Retina (tissue), 1 donor: ENCODE measurements around the gene FSD1.
A peak's percentile ranks its signal among the peaks of the same experiment; 100 is the strongest.
"Not testable (repeated sequence)": the region's sequence is repeated elsewhere in the genome, so short reads cannot be mapped to it uniquely, and the experiment has no call there.

ENCODE experiments used
- DNase-seq: peaks from one replicate; pipeline ENCODE4 v3.0.0-alpha.2; 2016

The FSD1 gene

DNA sequence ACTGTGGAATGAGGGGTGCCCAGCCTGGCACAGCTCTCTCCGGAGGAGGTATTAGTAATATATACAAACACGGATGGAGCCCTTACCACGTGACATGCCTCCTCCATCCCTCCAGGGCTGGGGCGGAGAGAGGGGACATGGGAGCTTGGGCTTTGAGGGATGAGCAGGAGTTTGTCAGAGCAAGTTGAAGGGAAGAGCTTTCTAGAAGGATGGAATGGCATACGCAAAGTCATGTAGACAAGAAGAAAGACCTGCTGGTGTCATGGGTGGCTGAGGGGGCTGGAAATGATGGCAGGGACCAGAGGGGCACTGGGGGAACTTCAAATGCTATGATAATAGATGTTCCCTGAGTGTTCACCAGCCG, 41.6 kb downstream of the FSD1 start:
- DNase-seq = no peak

DNA sequence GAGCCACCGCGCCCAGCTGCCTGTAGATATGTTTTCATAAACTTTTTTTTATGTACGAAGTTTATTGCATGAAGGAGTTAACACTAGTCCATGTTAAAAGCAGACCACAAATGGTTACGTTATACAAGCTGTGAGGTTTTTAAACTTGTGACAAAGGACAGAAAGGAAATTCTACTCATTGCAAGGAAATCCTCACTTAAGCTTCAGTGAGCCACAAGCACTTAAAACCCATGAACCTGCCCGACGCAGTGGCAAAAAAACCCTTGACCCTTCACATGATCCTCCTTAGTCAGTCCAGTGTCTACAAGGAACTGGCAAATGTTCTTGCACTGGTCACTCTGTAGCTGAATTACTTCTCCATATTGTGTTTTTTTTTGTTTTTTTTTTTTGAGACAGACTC, 43.1 kb downstream of the FSD1 start:
- DNase-seq = no peak

- not testable (repeated sequence) for DNase-seq
Measured at GRCh38 chr19:4349225-4349624, 44.8 kb downstream of the FSD1 start.

DNA sequence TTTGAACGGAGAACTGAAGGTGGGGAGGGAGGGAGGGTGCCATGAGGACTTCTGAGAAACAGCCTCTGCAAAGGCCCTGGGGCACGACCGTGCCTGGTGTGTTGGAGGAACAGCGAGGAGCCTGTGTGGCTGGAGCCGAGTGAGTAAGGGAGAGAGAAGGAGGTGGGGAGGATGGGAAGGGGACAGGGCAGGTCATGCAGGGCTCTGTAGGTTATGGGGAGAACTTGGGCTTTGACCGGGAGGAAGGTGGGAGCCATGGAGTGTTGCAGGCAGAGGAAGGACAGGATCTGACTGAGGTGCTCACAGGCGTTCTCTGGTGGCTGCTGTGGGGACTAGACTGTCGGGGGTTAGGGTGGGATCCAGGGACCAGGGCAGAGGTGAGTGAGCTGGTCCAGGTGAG, 45.7 kb downstream of the FSD1 start:
- no peak for DNase-seq

DNA sequence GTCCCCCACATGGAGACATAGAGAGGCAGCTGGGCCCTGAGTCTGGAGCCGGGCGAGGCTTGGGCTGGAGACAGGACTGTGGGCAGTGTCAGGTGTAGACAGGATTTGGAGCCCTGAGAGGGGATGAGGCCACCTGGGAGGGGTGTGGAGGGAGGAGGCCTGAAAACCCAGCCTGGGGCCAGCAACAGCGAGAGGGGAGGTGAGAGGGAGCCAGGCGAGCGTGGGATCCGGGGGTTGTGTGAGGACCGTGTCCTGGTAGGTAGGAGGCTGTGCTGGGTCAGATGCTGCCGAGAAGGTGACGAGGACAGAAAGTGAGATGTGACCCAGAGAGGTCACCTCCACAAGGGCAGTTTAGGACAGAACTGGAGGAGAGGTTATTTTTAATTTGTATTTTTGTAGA, 46.3 kb downstream of the FSD1 start:
- DNase-seq = no peak

- DNase-seq = peak; percentile 65
Measured at GRCh38 chr19:4352701-4353121, 48.3 kb downstream of the FSD1 start.

- no peak for DNase-seq
Measured at GRCh38 chr19:4354282-4354681, 49.9 kb downstream of the FSD1 start.

GRCh38 chr19:4354897-4355296, 50.5 kb downstream of the FSD1 start:
- no peak for DNase-seq

GRCh38 chr19:4357095-4357797, 52.8 kb downstream of the FSD1 start:
- DNase-seq = no peak

- no peak for DNase-seq
Measured at GRCh38 chr19:4357921-4358326, 53.5 kb downstream of the FSD1 start.

DNA sequence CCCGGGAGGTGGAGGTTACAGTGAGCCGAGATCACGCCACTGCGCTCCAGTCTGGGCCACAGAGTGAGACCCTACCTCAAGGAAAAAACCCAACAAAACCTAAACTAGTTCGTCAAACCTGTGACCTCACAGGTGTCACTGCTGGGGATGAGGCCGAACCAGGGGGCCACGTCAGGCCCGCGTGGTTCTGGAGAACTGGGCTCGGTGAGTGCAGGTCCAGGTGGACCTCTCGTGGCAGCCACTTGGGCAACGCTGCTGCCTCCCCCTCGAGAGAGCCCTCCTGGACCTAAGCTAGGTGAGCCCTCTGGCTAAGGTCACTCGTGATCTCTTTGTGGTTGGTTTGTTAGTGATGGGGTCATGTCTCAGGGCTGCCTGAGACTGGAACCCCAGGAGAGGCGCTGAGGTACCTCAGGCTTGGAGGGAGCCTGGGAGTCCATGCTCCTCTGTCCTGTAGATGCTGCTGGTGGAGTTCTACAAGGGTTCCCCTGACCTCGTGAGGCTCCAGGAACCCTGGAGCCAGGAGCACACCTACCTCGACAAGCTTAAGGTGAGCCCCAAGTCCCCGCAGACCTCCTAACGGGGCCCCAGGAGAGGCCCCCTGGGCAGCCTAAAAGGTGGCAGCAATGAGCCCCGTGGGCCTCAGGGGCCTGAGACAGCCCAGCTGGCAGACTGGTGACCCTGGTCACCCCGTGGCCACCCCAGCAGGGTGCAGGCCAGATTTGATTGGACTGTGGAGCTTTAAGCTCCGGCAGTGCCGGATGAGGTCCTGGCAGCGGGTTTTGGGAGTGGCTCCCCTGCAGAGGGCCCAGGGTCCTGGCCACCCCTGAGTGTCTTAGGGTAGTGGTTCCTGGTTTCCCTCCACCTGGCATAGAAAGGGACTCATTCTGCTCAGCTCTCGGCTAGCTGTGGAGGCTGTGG, 54.6 kb downstream of the FSD1 start:
- no peak for DNase-seq

DNA sequence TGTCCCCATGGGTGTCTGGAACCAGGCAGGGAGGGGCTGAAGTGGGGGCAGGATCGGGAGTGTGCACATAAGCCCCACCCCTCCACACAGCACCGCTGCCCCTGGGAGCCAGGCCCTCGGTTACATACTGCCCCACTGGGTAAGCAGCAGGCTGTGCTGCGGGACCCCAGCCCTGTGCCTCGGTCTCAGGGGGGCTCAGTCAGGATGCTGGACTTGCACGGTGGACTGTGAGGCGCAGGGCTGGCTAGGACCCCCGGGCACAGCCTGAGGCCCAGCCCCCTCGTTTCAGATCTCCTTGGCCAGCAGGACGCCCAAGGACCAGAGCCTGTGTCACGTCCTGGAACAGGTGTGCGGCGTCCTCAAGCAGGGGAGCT, 55.2 kb downstream of the FSD1 start:
- no peak for DNase-seq

DNA sequence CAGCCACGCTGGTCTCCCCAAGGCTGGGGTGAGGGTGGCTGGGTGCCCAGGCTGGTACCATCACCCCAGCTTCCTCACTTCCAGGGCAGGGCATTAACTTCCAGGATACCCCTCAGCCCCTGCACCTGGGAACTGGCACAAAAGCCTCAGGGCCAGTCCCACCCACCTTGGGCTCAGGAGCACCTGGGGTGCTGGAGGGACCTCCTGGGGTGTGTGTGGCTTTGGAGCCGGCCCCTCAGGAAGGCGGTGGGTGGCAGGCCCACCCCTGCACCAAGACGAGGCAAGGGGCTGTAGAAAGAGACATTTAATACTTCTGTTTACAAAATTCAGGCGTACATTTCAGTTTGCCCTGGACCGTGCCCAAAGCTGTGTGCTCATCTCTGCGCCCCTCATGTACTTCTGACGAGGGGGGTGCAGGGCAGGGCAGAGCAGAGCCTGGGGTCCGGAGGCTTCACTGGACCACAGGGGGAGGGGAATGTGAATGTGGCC, 55.7 kb downstream of the FSD1 start:
- no peak for DNase-seq

DNA sequence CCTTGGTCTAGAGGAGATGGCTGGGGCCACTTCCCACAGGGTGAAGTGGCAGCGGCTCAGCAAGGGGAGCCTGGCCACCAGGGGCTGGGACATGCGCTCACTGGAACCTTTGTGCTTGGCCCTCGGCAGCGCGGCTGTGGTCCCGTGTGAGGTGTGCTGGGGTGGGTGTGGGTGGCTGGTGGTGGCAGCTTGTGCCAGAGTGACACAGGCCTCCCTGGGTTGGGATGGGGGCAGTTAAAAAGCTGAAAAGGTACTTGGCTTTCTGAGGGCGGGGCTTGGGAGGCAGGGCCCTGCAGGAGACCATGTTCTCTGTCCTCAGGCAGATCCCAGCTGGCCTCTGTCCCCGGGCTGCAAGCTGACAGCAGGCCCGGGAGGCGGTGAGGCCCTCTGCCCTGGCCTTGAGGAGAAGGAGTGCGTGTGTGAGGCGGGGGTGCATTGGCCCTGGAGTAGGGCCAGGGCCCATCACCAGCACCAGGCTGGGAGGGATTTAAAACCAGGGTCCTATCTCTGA, 56.3 kb downstream of the FSD1 start:
- DNase-seq = no peak

DNA sequence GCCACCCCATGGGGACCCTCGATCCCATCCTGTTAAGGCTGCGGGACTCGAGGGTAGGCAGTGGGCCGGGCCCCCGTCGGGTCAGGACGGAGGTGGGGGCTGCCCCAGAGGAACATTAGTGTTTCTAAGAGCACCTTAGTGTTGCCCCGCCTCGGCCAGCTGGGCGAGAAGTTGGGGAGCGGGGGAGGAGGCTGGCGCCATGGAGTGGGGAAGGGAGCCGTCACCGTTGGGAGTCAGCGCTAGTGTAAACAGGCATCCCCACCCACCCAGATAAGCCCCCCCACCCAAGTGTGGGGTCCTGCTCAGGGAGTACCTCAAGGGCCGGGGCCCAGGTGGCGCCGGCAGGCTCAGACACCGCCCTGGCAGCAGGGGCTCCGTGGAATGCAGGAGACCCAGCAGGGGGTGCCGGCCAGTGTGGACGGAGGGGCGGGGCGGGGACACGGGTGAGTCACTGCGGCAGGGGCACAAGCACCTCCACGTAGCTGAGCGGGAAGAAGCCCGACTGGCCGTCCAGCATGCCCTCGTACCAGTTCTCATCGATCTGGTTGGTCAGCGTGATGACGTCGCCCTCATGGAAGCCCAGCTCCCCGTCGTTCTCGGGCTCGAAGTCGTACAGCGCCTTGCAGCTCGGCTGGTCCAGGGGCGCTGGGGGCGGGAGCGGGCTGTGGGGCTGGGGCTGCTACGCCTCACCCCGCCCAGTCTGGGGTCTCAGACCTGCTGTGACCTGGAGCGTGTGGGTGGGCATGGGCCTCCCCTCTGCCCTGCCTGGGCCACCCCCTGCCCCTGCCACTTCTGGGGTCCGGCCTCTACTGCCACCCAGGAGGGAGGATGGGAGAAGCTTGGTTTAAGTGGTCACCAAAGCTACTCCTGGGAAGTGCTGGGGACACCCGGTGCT, 57.0 kb downstream of the FSD1 start:
- DNase-seq = no peak

DNA sequence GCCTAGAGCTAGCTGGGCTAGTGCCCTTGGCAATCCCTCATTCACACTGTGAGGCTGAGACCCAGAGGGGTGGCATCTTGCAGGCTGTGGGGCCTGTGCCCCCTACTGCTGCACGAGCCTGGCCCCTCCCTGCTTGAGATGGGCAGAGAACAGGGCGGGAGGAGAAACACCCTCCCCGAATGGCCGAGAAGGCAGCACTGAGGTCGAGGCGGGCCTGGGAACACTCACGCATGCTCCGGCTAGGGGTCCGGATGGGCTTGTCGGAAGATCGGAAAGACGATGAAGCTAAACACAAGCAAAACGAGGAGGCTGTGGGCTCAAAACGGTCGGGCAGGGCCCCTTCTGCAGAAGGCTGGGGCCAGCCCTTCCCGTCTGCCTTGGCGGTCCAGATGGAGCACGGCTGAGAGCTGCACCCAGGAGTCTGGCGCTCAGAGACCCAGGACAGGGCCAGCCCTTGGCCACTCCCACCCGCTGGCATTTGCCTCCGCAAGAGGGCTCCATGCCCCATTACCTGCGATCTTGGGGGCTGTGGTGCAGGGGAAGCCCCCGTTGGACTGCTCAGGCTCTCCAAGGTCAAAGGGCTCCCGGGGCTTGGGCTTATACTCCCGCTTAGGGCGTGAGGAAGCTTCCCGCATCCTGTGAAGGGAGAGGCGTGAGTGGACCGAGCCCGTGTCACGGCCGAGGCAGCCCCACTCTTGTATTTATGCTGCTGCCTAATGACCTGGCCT, 57.9 kb downstream of the FSD1 start:
- DNase-seq = no peak

GRCh38 chr19:4362831-4363545, 58.6 kb downstream of the FSD1 start:
- DNase-seq = no peak

DNA sequence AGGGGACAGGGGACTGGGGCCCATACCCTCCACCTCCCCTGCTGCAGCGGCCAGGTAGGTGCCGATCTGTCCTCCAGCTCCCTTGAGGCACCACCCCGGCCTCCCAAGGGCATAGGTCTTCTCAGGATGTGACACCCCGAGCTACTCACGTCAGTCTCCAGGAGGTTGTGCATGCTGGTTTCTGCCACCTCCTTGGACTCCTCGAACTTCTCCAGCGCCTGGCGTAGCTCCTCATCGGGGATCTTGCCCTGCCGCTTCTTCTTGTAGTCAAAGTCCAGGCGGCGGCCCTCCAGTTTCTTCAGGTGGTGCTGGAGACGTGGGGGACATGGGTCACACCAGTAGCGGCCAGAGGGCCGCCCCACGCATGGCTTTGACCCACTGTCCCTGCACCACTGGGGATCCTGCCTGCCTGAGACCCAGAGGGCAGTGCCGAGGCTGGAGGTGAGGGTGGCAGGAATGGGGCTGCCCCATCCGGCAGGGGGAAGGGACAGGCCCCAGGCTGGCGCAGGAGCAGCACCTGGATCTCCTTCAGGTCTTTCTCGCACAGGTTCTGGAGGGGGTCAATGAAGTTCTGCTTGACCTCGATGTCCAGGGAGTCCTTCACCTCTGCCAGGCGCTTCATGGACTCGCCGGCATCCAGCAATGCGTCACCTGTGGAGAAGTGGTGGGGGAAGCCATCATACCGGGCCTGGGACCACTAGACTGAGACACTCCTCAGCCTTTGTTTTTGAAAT, 59.3 kb downstream of the FSD1 start:
- no peak for DNase-seq

- no peak for DNase-seq
Measured at GRCh38 chr19:4365341-4365740, 60.9 kb downstream of the FSD1 start.

DNA sequence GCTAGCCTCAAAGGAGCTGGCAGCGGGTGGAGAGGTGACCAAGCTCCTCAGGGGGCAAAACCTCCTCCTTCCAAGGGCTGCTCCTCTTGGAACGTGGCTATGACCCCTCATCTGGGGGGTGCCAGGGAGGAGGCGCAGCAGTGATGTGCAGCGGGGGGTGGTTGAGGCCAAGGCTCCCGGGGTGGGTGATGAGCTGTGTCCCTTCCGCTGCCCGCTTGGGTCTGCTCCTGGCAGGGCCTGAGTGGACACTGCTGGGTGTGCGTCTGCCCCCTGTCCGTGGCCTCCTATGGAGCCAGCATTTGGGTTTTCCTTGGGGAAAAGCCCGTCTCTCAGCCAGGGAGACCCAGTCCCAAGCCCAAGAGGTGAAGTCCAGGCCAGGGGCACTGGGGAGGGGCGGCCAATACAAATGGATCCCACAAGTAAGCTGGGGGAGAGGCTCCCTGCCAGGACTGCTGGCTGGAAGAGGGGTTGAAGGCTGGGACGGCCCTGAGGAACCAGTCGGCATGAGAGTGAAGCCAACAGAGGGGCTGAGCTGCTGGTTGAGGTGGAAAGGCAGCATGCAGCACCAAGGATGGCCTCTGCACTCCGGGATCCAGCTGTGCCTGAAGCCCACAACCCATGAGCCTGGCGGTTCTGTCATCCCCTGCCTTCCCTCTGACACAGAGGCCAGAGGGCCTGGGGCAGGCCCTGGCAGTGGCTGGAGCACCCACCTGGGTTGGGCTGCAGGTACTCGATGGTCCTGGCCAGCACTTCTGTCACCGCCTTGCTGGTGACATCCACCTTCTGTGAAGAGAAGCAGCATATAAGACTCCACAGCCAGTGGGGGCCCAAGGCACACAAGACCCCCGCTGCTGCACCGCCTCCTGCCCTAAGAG, 61.6 kb downstream of the FSD1 start:
- no peak for DNase-seq
